Astrocyte (in vitro differentiated cells and primary cell): ENCODE data around the gene SRSF5. TPM values are rescaled to one million over a fixed set of nuclear protein-coding genes. Genes with fewer than 3 reads are reported as not detected.
"Not testable (repeated sequence)": the region's sequence is repeated elsewhere in the genome, so short reads cannot be mapped to it uniquely, and the experiment has no call there.

Experiments used
- DNase-seq: peaks from one replicate; pipeline ENCODE4 v3.0.0-alpha.2; 2010; ENCODE audit warnings: low read depth
- FAIRE-seq: peaks from 2 replicates; lab custom pipeline; 2011; peaks lifted over from hg19 to GRCh38; lab: Jason Lieb, UNC
- H2AFZ ChIP-seq: 2 replicates; pipeline ENCODE4 v1.6.0; 2012; ENCODE audit warnings: low read depth, low read length, inconsistent platforms
- H3K27ac ChIP-seq: 2 replicates; pipeline ENCODE4 v1.5.1; 2011; ENCODE audit warnings: low read depth, low read length, inconsistent platforms
- H3K27me3 ChIP-seq: 2 replicates; pipeline ENCODE4 v1.6.0; 2011; ENCODE audit warnings: low read length, inconsistent platforms; ENCODE audit not compliant: insufficient read depth
- H3K36me3 ChIP-seq: 2 replicates; pipeline ENCODE4 v1.5.1; 2011; ENCODE audit warnings: low read length, inconsistent platforms; ENCODE audit not compliant: insufficient read depth
- H3K4me1 ChIP-seq: 2 replicates; pipeline ENCODE4 v1.5.1; 2011; ENCODE audit warnings: low read length, inconsistent platforms; ENCODE audit not compliant: insufficient read depth
- H3K4me2 ChIP-seq: 2 replicates; pipeline ENCODE4 v1.6.0; 2012; ENCODE audit warnings: low read length, inconsistent platforms
- H3K4me3 ChIP-seq: 2 replicates; pipeline ENCODE4 v1.5.1; 2011; ENCODE audit warnings: low read depth, mild to moderate bottlenecking, low read length, inconsistent platforms; ENCODE audit not compliant: insufficient read depth
- H3K79me2 ChIP-seq: 2 replicates; pipeline ENCODE4 v1.6.0; 2012; ENCODE audit warnings: mild to moderate bottlenecking, low read length, inconsistent platforms; ENCODE audit not compliant: insufficient read depth
- H3K9ac ChIP-seq: 2 replicates; pipeline ENCODE4 v1.6.0; 2012; ENCODE audit warnings: mild to moderate bottlenecking, low read length, inconsistent platforms
- H3K9me3 ChIP-seq: 2 replicates; pipeline ENCODE4 v1.5.1; 2012; ENCODE audit warnings: low read depth, mild to moderate bottlenecking, low read length, inconsistent platforms; ENCODE audit not compliant: insufficient read depth
- H4K20me1 ChIP-seq: 2 replicates; pipeline ENCODE4 v1.6.0; 2012; ENCODE audit warnings: low read length, inconsistent platforms; ENCODE audit not compliant: insufficient read depth
- H3K27ac Mint-ChIP-seq: one replicate; pipeline ENCODE4 v1.8.0; 2021; ENCODE audit warnings: mild to moderate bottlenecking, mixed read lengths; ENCODE audit not compliant: unreplicated experiment
- H3K27me3 Mint-ChIP-seq: one replicate; pipeline ENCODE4 v1.8.0; 2021; ENCODE audit warnings: low read depth, mixed read lengths; ENCODE audit not compliant: unreplicated experiment
- H3K36me3 Mint-ChIP-seq: one replicate; pipeline ENCODE4 v1.8.0; 2021; ENCODE audit warnings: low read depth, mixed read lengths; ENCODE audit not compliant: unreplicated experiment
- H3K4me1 Mint-ChIP-seq: one replicate; pipeline ENCODE4 v1.8.0; 2021; ENCODE audit warnings: low read depth, mixed read lengths; ENCODE audit not compliant: unreplicated experiment
- H3K4me3 Mint-ChIP-seq: one replicate; pipeline ENCODE4 v1.8.0; 2021; ENCODE audit warnings: mild to moderate bottlenecking, moderate library complexity, mixed read lengths; ENCODE audit not compliant: unreplicated experiment
- H3K9me3 Mint-ChIP-seq: one replicate; pipeline ENCODE4 v1.8.0; 2021; ENCODE audit warnings: mild to moderate bottlenecking, mixed read lengths; ENCODE audit not compliant: unreplicated experiment
- CTCF ChIP-seq: IDR thresholded peaks from 2 replicates; pipeline ENCODE4 v1.5.1; 2011; ENCODE audit warnings: low read depth, mild to moderate bottlenecking, inconsistent platforms, low read length, moderate library complexity; ENCODE audit not compliant: insufficient read depth
- EZH2 ChIP-seq: IDR thresholded peaks from 2 replicates; pipeline ENCODE4 v1.6.1; 2012; ENCODE audit warnings: mild to moderate bottlenecking, low read length, inconsistent platforms; ENCODE audit not compliant: insufficient read depth
- total RNA-seq: library from RNA; stranded (reverse); gene quantifications from 2 replicates; pipeline ENCODE4 v1.2.1, GENCODE V29; 2021

SRSF5 gene
- total RNA-seq, 1 donor from 2014 or later, result 195 TPM

- not testable (repeated sequence) for H4K20me1 ChIP-seq, H3K9me3 Mint-ChIP-seq, H3K36me3 Mint-ChIP-seq, H3K4me1 Mint-ChIP-seq, H3K4me3 Mint-ChIP-seq, H2AFZ ChIP-seq, H3K27ac ChIP-seq, H3K9ac ChIP-seq, H3K36me3 ChIP-seq, H3K79me2 ChIP-seq, DNase-seq, H3K4me1 ChIP-seq, H3K27ac Mint-ChIP-seq, H3K27me3 ChIP-seq, FAIRE-seq, H3K4me2 ChIP-seq, H3K9me3 ChIP-seq, H3K4me3 ChIP-seq
- peaks cover 18% of the 10 kb centered on the region for H3K27me3 Mint-ChIP-seq
These were observed 30.5 kb upstream of the SRSF5 start for GRCh38 chr14:69736405-69736804.

- Histone ChIP-seq H3K9me3 (no peaks in the 10 kb centered on the region), H3K4me3 (no peak overlapping the region), H2AFZ (no peak overlapping the region), H3K9ac (no peak overlapping the region), H3K4me1 (no peaks in the 10 kb centered on the region), H3K27ac (no peak overlapping the region), H4K20me1 (no peaks in the 10 kb centered on the region), H3K36me3 (no peaks in the 10 kb centered on the region), H3K27me3 (no peaks in the 10 kb centered on the region), H3K79me2 (no peaks in the 10 kb centered on the region), H3K4me2 (no peak overlapping the region)
- no peak for DNase-seq
- Mint-ChIP-seq H3K4me3 (no peak overlapping the region), H3K4me1 (no peaks in the 10 kb centered on the region), H3K36me3 (no peaks in the 10 kb centered on the region), H3K27me3 (peaks cover 3% of the 10 kb centered on the region), H3K27ac (no peak overlapping the region), H3K9me3 (peaks cover 9% of the 10 kb centered on the region)
- TF ChIP-seq EZH2, result no peak
- no peak for TF ChIP-seq CTCF
- no peak for FAIRE-seq
These were observed 25.9 kb upstream of the SRSF5 start for GRCh38 chr14:69741055-69741454.

GRCh38 chr14:69749956-69750355 lies 17.0 kb upstream of the SRSF5 start:
- Mint-ChIP-seq H3K27ac (no peak overlapping the region), H3K27me3 (peaks cover 2% of the 10 kb centered on the region), H3K9me3 (no peaks in the 10 kb centered on the region), H3K4me1 (peaks cover 2% of the 10 kb centered on the region), H3K36me3 (no peaks in the 10 kb centered on the region), H3K4me3 (no peak overlapping the region)
- H3K4me2 ChIP-seq, result no peak overlapping the region
- no peak overlapping the region for H3K9ac ChIP-seq
- no peak for TF ChIP-seq CTCF
- TF ChIP-seq EZH2, result no peak
- no peak overlapping the region for H3K27ac ChIP-seq
- H2AFZ ChIP-seq, result no peak overlapping the region
- no peak overlapping the region for H3K4me3 ChIP-seq
- DNase-seq (no peak), FAIRE-seq (no peak)
- H3K36me3 ChIP-seq, result no peaks in the 10 kb centered on the region
- H3K9me3 ChIP-seq, result no peaks in the 10 kb centered on the region
- H3K4me1 ChIP-seq, result no peaks in the 10 kb centered on the region
- H4K20me1 ChIP-seq, result no peaks in the 10 kb centered on the region
- H3K27me3 ChIP-seq, result no peaks in the 10 kb centered on the region
- H3K79me2 ChIP-seq, result no peaks in the 10 kb centered on the region
